Loucy (cell line): ENCODE data around the gene BTBD19.
A peak's percentile ranks its signal among the peaks of the same experiment; 100 is the strongest.

ENCODE experiments used
- CTCF ChIP-seq: fragments of 200-600 bp; sonication (generic); conservative IDR thresholded peaks from 2 replicates; pipeline ENCODE4 v1.5.1; 2014; ENCODE audit warnings: mild to moderate bottlenecking, antibody characterized with exemption, low read length
- EZH2phosphoT487 ChIP-seq: fragments of 200-600 bp; IDR thresholded peaks from 2 replicates; pipeline ENCODE4 v1.6.1; 2018; ENCODE audit warnings: antibody characterized with exemption, mild to moderate bottlenecking, moderate library complexity, borderline replicate concordance

GRCh38 chr1:44819608-44820327, 11.4 kb downstream of the BTBD19 start:
- peak; percentile 8; the same call in 1 of the 2 replicates for TF ChIP-seq CTCF
- TF ChIP-seq EZH2phosphoT487, result no peak
